ENCODE results near the gene ILRUN. TPM values are rescaled to one million over a fixed set of nuclear protein-coding genes. Genes with fewer than 3 reads are reported as not detected.
A peak's percentile ranks its signal among the peaks of the same experiment; 100 is the strongest.

Gene ILRUN
- polyA plus RNA-seq, 3 donors, result 6.2 to 19.3 (median 6.5) TPM

- H2AFZ ChIP-seq (ENCODE audit: insufficient read depth, low read depth, low read length, poor library complexity, severe bottlenecking), result peak overlapping the region; percentile 30
- no peak overlapping the region for H3K4me2 ChIP-seq (replicated peaks; ENCODE audit: extremely low read depth, low read length, poor library complexity, severe bottlenecking)
- H3K9me3 ChIP-seq (replicated peaks in 1 of 2; ENCODE audit: control insufficient read depth in 1 of 2, insufficient read depth in 1 of 2, low read length in 2 of 2), result no peaks in the 10 kb centered on the region
- TF ChIP-seq CTCF (IDR thresholded peaks at IDR 0.05), result no peak
- H3K27me3 Mint-ChIP-seq (ENCODE audit: low read depth in 3 of 3), result peaks cover 0 to 3% (median 0%) of the 10 kb centered on the region in 3 donors
- H3K79me2 ChIP-seq (ENCODE audit: insufficient read depth, low read length), result no peaks in the 10 kb centered on the region
- no peaks in the 10 kb centered on the region for H3K9me3 Mint-ChIP-seq
- no peaks in the 10 kb centered on the region for H3K27me3 ChIP-seq (ENCODE audit: control insufficient read depth in 2 of 2, insufficient read depth in 2 of 2, low read length in 2 of 2)
- intact Hi-C loops (cut with micrococcal nuclease), result no loop called here
- no peaks in the 10 kb centered on the region for H4K20me1 ChIP-seq (ENCODE audit: insufficient read depth, low read length)
- H3K4me3 ChIP-seq (replicated peaks in 1 of 3; ENCODE audit: low read depth in 2 of 3, low read length in 3 of 3), result no peak overlapping the region
- no peaks in the 10 kb centered on the region for H3K4me1 Mint-ChIP-seq
- H3K36me3 Mint-ChIP-seq, result no peaks in the 10 kb centered on the region
- no peaks in the 10 kb centered on the region for H3K36me3 ChIP-seq (replicated peaks in 1 of 2; ENCODE audit: control insufficient read depth in 1 of 2, insufficient read depth in 2 of 2, low read length in 2 of 2)
- no peak overlapping the region for H3K27ac ChIP-seq (ENCODE audit: low read depth in 1 of 2, low read length in 2 of 2)
- DNase-seq, result no peak
- no peak overlapping the region for H3K9ac ChIP-seq (ENCODE audit: insufficient read depth, low read length, poor library complexity, severe bottlenecking)
- WGBS (ENCODE audit: insufficient coverage), result 100% methylated on average over 3 of the region's 5 CpGs
- no peak overlapping the region for H3K27ac Mint-ChIP-seq
- no peak overlapping the region for H3K4me3 Mint-ChIP-seq
- no peaks in the 10 kb centered on the region for H3K4me1 ChIP-seq (ENCODE audit: control insufficient read depth in 1 of 2, insufficient read depth in 2 of 2, low read length in 2 of 2)
Observed at GRCh38 chr6:34709386-34709785, 12.8 kb upstream of the ILRUN start.

- no peak overlapping the region for H3K4me3 Mint-ChIP-seq
Observed at GRCh38 chr6:34705241-34705640, 8.7 kb upstream of the ILRUN start.

More at GRCh38 chr6:34705241-34705640, 8.7 kb upstream of the ILRUN start:
- Histone ChIP-seq H3K36me3 (replicated peaks in 1 of 2; ENCODE audit: control insufficient read depth in 1 of 2, insufficient read depth in 2 of 2, low read length in 2 of 2) (no peaks in the 10 kb centered on the region), H3K27me3 (ENCODE audit: control insufficient read depth in 2 of 2, insufficient read depth in 2 of 2, low read length in 2 of 2) (no peaks in the 10 kb centered on the region), H4K20me1 (ENCODE audit: insufficient read depth, low read length) (no peaks in the 10 kb centered on the region), H3K4me2 (replicated peaks; ENCODE audit: extremely low read depth, low read length, poor library complexity, severe bottlenecking) (no peak overlapping the region), H3K4me3 (replicated peaks in 1 of 3; ENCODE audit: low read depth in 2 of 3, low read length in 3 of 3) (no peak overlapping the region), H3K27ac (ENCODE audit: low read depth in 1 of 2, low read length in 2 of 2) (no peak overlapping the region), H3K9ac (ENCODE audit: insufficient read depth, low read length, poor library complexity, severe bottlenecking) (no peak overlapping the region), H3K79me2 (ENCODE audit: insufficient read depth, low read length) (no peaks in the 10 kb centered on the region), H2AFZ (ENCODE audit: insufficient read depth, low read depth, low read length, poor library complexity, severe bottlenecking) (peak overlapping the region; percentile 12), H3K4me1 (ENCODE audit: control insufficient read depth in 1 of 2, insufficient read depth in 2 of 2, low read length in 2 of 2) (no peaks in the 10 kb centered on the region), H3K9me3 (replicated peaks in 1 of 2; ENCODE audit: control insufficient read depth in 1 of 2, insufficient read depth in 1 of 2, low read length in 2 of 2) (no peaks in the 10 kb centered on the region)
- no peak for TF ChIP-seq CTCF (IDR thresholded peaks at IDR 0.05)
- H3K27me3 Mint-ChIP-seq (ENCODE audit: low read depth in 3 of 3), result peaks cover 0 to 6% (median 3%) of the 10 kb centered on the region in 3 donors
- H3K4me1 Mint-ChIP-seq, result no peaks in the 10 kb centered on the region
- no peak for DNase-seq
- WGBS (ENCODE audit: insufficient coverage), result no CpG with 5 or more reads among the region's 3 CpGs
- intact Hi-C loops (cut with micrococcal nuclease), result no loop called here
- H3K36me3 Mint-ChIP-seq, result no peaks in the 10 kb centered on the region
- H3K27ac Mint-ChIP-seq, result no peak overlapping the region
- H3K9me3 Mint-ChIP-seq, result peaks cover 0 to 2% (median 0%) of the 10 kb centered on the region in 7 donors

All from CD14-positive monocyte (primary cell).